Choroid plexus epithelial cell (primary cell): ENCODE results near the gene ENTPD2.

Experiments
- DNase-seq: peaks from one replicate; pipeline ENCODE4 v3.0.0-alpha.2; 2010; ENCODE audit warnings: low read depth
- H3K4me3 ChIP-seq: 2 replicates; pipeline ENCODE4 v1.5.1; 2011; ENCODE audit warnings: low read depth, mild to moderate bottlenecking, control low read depth, low read length, moderate library complexity
- TF ChIP-seq, protein P1 (sequence below): conservative IDR thresholded peaks from 2 replicates; pipeline ENCODE4 v1.5.1; 2011; ENCODE audit warnings: low read depth, mild to moderate bottlenecking, control low read depth, inconsistent platforms, low read length, moderate library complexity

Gene ENTPD2

DNA sequence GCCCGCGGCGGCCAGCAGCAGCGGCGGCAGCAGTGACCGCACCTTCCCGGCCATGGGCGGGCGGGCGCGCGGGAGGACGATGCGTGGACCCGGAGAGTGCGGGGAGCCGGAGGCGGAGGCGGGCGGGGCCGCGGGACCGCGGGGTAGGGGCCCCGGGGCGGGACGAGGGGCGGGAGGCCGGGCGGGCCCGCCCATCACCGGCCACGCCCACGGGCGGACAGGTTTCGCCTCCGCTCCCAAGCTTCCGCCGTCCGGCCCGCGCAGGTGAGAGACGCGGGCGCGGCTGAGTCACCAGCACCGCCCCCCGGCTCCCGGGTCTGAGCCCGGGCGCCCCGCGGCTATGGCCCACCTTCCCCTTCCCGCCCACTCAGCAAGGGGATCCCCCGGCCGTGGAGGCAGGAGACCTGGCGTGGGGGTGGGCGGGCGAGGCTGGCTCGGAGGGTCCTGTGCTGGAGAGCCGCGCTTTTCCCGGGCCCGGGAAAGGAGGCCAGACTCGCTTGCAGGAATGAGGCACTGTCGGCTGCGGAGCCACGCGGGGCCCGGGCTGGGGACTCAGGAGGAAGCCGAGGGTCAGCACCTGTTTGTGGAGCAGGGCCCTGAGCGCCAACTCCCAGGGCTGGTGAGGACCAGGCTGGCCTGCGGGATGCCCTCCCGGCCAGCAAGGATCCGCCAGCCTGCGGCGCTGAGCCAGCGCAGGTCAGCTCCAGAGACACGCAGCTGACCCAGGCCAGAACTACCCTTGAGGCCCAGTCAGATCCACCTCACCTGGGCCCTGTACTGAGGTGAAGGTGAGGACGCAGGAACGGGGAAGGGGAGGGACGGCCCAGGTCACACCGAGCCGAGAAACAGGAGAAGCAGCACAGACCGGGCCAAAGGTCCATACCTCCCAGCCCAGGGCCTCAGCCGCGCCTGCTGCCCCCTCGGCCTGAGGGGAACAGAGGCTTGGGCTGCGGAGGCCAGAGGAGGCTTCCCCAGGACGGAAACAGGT is at the start of gene ENTPD2:
ENTPD2 (minus strand) TSS at position 118 of the 988 bp plus-strand sequence; CDS start at position 54, 64 bp downstream.
- DNase-seq, result no peak
- no peak within 1 kb of the TSS for H3K4me3 ChIP-seq
- TF ChIP-seq, protein P1, sequence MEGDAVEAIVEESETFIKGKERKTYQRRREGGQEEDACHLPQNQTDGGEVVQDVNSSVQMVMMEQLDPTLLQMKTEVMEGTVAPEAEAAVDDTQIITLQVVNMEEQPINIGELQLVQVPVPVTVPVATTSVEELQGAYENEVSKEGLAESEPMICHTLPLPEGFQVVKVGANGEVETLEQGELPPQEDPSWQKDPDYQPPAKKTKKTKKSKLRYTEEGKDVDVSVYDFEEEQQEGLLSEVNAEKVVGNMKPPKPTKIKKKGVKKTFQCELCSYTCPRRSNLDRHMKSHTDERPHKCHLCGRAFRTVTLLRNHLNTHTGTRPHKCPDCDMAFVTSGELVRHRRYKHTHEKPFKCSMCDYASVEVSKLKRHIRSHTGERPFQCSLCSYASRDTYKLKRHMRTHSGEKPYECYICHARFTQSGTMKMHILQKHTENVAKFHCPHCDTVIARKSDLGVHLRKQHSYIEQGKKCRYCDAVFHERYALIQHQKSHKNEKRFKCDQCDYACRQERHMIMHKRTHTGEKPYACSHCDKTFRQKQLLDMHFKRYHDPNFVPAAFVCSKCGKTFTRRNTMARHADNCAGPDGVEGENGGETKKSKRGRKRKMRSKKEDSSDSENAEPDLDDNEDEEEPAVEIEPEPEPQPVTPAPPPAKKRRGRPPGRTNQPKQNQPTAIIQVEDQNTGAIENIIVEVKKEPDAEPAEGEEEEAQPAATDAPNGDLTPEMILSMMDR, result no peak

DNA sequence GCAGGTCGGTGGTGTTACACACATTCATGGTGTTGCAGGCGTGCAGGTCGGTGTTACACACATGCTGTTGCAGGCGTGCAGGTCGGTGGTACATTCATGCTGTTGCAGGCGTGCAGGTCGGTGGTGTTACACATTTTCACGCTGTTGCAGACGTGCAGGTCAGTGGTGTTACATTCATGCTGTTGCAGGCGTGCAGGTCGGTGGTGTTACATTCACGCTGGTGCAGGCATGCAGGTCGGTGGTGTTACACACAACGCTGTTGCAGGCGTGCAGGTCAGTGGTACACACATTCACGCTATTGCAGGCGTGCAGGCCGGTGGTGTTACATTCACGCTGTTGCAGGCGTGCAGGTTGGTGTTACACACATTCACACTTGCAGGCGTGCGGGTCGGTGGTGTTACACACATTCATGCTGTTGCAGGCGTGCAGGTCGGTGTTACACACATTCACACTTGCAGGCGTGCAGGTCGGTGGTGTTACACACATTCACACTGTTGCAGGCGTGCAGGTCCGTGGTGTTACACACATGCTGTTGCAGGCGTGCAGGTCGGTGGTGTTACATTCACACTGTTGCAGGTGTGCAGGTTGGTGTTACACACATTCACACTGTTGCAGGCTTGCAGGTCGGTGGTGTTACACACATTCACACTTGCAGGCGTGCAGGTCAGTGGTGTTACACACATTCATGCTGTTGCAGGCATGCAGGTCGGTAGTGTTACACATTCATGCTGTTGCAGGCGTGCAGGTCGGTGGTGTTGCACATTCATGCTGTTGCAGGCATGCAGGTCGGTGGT is 49.5 kb upstream of the ENTPD2 start:
- DNase-seq, result no peak
- H3K4me3 ChIP-seq, result no peak overlapping the region
- TF ChIP-seq, protein P1, result no peak

DNA sequence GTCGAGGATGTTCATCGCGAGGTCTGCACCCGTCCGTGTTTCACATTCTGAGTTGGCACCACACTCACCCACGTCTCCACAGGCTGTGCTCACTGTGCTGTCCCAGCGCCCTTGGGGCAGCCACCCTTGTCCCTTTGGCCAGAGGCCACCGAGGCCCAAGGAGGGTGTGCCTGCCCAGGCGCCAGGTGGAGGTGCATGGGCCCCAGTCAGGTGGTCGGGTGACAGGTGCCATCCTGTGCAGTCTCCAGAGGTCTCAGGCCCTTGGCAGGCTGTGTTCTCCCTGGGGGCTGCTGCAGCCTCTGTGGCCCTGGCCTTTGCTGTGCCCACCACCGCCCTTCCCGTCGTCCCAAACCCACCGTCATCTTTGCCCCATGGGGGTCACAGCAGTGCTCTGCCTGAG is 45.4 kb upstream of the ENTPD2 start:
- TF ChIP-seq, protein P1, result no peak

DNA sequence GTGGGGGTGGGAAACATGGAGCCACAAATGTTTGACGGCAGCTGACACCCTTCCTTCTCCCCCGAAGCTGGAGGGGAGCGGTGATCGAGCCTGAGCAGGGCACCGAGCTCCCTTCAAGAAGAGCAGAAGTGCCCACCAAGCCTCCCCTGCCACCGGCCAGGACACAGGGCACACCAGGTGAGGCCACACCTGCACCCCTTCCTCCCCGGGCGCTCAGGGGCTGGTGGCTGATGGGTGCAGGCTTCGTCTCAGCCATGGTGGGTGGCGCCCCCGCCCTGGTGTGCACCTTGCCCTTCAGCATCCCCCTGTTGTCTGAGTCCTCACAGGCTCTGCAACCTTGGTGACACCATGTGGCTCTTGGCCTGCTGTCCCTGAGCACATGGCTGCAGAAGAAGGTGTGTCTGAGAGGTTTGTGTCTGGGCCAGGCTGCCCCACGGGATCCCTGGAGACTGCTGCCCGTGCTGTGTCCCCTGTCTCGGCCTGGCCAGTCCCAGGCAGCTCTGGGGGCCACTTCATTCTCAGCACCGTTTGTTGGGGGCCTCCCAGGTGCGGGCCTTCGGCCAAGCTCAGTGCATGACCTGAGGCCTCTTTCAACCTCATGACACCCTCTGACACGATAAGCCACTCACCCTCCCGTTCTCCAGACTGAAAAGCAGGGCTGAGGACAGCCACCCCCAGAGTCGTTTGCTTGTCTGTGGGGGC is 44.1 kb upstream of the ENTPD2 start:
- no peak overlapping the region for H3K4me3 ChIP-seq
- TF ChIP-seq, protein P1, result no peak
- DNase-seq, result no peak

More for the DNA sequence above, 45.4 kb upstream of the ENTPD2 start:
- no peak overlapping the region for H3K4me3 ChIP-seq
- DNase-seq, result no peak

DNA sequence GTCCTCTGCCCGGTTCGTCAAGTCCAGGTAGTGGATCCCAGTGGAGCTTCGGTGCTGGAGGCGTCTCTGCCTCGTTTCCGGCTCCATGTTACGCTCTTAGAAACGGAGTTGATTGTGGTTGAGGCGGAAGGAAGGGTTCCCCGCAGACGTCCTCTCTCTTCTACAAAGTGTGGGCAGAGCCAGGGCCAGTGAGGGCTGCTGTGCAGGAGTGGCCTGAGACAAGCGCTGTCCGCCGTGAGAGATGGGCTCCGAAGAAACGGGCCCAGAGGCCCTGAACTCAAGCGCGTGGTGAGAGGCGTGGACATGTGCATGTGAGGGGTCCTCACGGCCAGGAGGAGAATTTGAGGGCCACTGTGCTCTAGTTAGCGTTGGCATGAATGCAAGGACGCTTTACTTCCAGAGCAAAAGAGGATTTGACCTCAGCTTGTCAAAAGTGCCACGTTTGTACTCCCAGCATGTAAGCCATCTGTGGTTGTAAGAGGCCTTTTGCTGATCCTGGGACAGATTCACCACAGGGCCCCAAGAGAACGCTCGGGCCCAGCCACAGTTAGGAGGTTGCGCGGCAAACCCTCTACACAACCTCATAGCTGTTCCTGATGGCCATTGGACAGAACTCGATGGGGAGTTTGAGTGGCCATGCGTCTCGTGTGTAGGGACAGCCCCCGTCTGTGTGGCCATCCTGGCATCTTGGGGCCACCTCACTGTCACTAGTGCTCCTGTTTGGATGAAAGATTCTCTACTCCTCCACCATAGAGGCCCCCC is 43.1 kb upstream of the ENTPD2 start:
- no peak overlapping the region for H3K4me3 ChIP-seq
- DNase-seq, result no peak
- TF ChIP-seq, protein P1, result no peak
